Panc1 (cell line): ENCODE measurements around the gene WNT10A. TPM values are rescaled to one million over a fixed set of nuclear protein-coding genes. Genes with fewer than 3 reads are reported as not detected.

Experiments
- ATAC-seq: fragments of 200-7000 bp; cut with Tn5 transposase; 2 replicates; pipeline ENCODE4 v1.9.1; 2020; ENCODE audit warnings: mild to moderate bottlenecking, moderate library complexity
- BruUV-seq: library from RNA; stranded (reverse); fragments of 400-500 nt; replicated peaks from 2 replicates; lab custom pipeline; 2021; lab: Mats Ljungman, UMichigan
- CTCF ChIA-PET: fragments of 300-600 bp; sonication (Branson Sonifier 250); formaldehyde crosslinking; loops from one replicate; lab custom pipeline; 2022; ENCODE audit warnings: antibody characterized with exemption; lab: Charles Lee
- POLR2A ChIA-PET: fragments of 300-600 bp; sonication (Branson Sonifier 250); formaldehyde crosslinking; loops from one replicate; lab custom pipeline; 2022; ENCODE audit warnings: antibody characterized with exemption; lab: Charles Lee
- DNase-seq: peaks from one replicate; pipeline ENCODE4 v3.0.0-alpha.2; 2010; ENCODE audit warnings: low read depth, low spot score
- H3K27ac ChIP-seq: 2 replicates; pipeline ENCODE4 v1.5.1; 2011; ENCODE audit warnings: mild to moderate bottlenecking, low read length, inconsistent platforms
- H3K27me3 ChIP-seq: fragments of 200-500 bp; sonication (Bioruptor generic); 2 replicates; pipeline ENCODE4 v1.6.0; 2014; ENCODE audit warnings: low read length, inconsistent platforms; ENCODE audit not compliant: control insufficient read depth, insufficient read depth
- H3K36me3 ChIP-seq: fragments of 200-500 bp; sonication (Bioruptor generic); 2 replicates; pipeline ENCODE4 v1.5.1; 2014; ENCODE audit warnings: inconsistent platforms, mild to moderate bottlenecking, low read length, moderate library complexity; ENCODE audit not compliant: control insufficient read depth, insufficient read depth
- H3K4me1 ChIP-seq: 2 replicates; pipeline ENCODE4 v1.5.1; 2011; ENCODE audit warnings: inconsistent platforms, mild to moderate bottlenecking, low read length, moderate library complexity; ENCODE audit not compliant: control insufficient read depth, insufficient read depth
- H3K4me3 ChIP-seq, 2 experiments: 2 replicates each; pipeline ENCODE4 v1.5.1; 2011 to 2012; ENCODE audit warnings: low read depth in 2 of 2, low read length in 2 of 2, mild to moderate bottlenecking in 2 of 2, inconsistent platforms in 1 of 2, moderate library complexity in 1 of 2
- H3K9me3 ChIP-seq: fragments of 200-500 bp; sonication (Bioruptor generic); 2 replicates; pipeline ENCODE4 v1.5.1; 2014; ENCODE audit warnings: low read depth, mild to moderate bottlenecking, inconsistent platforms, low read length, moderate library complexity; ENCODE audit not compliant: control insufficient read depth, insufficient read depth
- POLR2AphosphoS5 ChIP-seq: IDR thresholded peaks from 2 replicates; pipeline ENCODE4 v1.6.1; 2012; ENCODE audit warnings: mild to moderate bottlenecking, low read depth, low read length, moderate library complexity
- SIN3A ChIP-seq: IDR thresholded peaks from 2 replicates; pipeline ENCODE4 v1.6.1; 2012; ENCODE audit warnings: low read depth, mild to moderate bottlenecking, low read length, moderate library complexity, borderline replicate concordance; ENCODE audit not compliant: insufficient read depth
- TCF7L2 ChIP-seq: IDR thresholded peaks from 2 replicates; pipeline ENCODE4 v1.6.1; 2011; ENCODE audit warnings: mild to moderate bottlenecking, low read depth, low read length, inconsistent platforms
- in situ Hi-C: cut with HindIII; loops from 2 replicates; pipeline ENCODE4 v1.10.0; 2016; ENCODE audit warnings: low sequenced_read_pairs, low pct_unique_long_range_greater_than_20kb
- intact Hi-C: fragments of 100-400 bp; cut with micrococcal nuclease; formaldehyde crosslinking; loops from one replicate; pipeline ENCODE4 v1.10.0; 2022; ENCODE audit not compliant: unreplicated experiment
- total RNA-seq: library from RNA; stranded (reverse); gene quantifications from one replicate; pipeline ENCODE4 v1.2.1, GENCODE V29; 2021; ENCODE audit not compliant: unreplicated experiment
- TF ChIP-seq, protein P1 (sequence below): fragments of 450-650 bp; IDR thresholded peaks from 2 replicates; pipeline ENCODE4 v1.5.1; 2017; ENCODE audit warnings: mild to moderate bottlenecking
- TF ChIP-seq, protein P2 (sequence below), 2 experiments: IDR thresholded peaks; 2 replicates each; pipeline ENCODE4 v1.6.1; 2011 to 2012; ENCODE audit warnings: low read depth in 2 of 2, control low read depth in 1 of 2, low read length in 1 of 2, mild to moderate bottlenecking in 1 of 2, moderate library complexity in 1 of 2; ENCODE audit not compliant: insufficient read depth in 1 of 2

Gene WNT10A
- total RNA-seq, 1 experiment from 2014 or later: 9.2 TPM

DNA sequence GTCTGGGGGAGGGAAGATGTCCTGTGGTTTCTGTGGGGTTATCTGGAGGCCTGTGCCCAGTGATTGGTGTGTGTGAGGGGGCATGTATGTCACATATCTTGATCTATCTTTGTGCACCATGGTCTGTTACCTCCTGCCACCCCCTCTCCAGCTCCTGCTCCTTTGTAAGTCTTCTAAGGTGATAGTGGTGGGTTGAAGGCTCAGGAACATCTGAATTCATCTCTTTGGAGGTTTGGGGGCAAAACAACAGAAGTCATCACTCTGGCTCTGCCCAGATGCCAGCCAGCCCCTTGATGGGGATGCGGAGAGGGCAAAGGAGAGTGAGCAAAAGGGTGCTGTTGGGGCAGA is 23.8 kb upstream of the WNT10A start:
- TF ChIP-seq POLR2AphosphoS5: no peak
- TF ChIP-seq, protein P1, sequence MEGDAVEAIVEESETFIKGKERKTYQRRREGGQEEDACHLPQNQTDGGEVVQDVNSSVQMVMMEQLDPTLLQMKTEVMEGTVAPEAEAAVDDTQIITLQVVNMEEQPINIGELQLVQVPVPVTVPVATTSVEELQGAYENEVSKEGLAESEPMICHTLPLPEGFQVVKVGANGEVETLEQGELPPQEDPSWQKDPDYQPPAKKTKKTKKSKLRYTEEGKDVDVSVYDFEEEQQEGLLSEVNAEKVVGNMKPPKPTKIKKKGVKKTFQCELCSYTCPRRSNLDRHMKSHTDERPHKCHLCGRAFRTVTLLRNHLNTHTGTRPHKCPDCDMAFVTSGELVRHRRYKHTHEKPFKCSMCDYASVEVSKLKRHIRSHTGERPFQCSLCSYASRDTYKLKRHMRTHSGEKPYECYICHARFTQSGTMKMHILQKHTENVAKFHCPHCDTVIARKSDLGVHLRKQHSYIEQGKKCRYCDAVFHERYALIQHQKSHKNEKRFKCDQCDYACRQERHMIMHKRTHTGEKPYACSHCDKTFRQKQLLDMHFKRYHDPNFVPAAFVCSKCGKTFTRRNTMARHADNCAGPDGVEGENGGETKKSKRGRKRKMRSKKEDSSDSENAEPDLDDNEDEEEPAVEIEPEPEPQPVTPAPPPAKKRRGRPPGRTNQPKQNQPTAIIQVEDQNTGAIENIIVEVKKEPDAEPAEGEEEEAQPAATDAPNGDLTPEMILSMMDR: no peak
- no peak for TF ChIP-seq SIN3A
- TF ChIP-seq TCF7L2: no peak
- TF ChIP-seq, protein P2, sequence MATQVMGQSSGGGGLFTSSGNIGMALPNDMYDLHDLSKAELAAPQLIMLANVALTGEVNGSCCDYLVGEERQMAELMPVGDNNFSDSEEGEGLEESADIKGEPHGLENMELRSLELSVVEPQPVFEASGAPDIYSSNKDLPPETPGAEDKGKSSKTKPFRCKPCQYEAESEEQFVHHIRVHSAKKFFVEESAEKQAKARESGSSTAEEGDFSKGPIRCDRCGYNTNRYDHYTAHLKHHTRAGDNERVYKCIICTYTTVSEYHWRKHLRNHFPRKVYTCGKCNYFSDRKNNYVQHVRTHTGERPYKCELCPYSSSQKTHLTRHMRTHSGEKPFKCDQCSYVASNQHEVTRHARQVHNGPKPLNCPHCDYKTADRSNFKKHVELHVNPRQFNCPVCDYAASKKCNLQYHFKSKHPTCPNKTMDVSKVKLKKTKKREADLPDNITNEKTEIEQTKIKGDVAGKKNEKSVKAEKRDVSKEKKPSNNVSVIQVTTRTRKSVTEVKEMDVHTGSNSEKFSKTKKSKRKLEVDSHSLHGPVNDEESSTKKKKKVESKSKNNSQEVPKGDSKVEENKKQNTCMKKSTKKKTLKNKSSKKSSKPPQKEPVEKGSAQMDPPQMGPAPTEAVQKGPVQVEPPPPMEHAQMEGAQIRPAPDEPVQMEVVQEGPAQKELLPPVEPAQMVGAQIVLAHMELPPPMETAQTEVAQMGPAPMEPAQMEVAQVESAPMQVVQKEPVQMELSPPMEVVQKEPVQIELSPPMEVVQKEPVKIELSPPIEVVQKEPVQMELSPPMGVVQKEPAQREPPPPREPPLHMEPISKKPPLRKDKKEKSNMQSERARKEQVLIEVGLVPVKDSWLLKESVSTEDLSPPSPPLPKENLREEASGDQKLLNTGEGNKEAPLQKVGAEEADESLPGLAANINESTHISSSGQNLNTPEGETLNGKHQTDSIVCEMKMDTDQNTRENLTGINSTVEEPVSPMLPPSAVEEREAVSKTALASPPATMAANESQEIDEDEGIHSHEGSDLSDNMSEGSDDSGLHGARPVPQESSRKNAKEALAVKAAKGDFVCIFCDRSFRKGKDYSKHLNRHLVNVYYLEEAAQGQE (IDR thresholded peaks at IDR 0.05; ENCODE audit: insufficient read depth in 1 of 2, low read depth in 2 of 2, low read length in 1 of 2): no peak
- Histone ChIP-seq H3K36me3 (no peaks in the 10 kb centered on the region), H3K9me3 (no peaks in the 10 kb centered on the region), H3K27ac (peak overlapping the region; percentile 25; the same call in 1 of the 2 replicates), H3K27me3 (peaks cover 10% of the 10 kb centered on the region), H3K4me1 (peaks cover 21% of the 10 kb centered on the region), H3K4me3 (no peak overlapping the region)
- intact Hi-C loops: loop anchor here (10.0 kb wide), 1 partner anchor 298 kb away; no protein-coding TSS in a partner anchor
- ATAC-seq: no peak
- ChIA-PET POLR2A (interaction anchor here (0.7 kb wide), 1 partner anchor 383 kb away, joined by 3 read pairs; no protein-coding TSS in a partner anchor), CTCF (interaction anchor here (0.6 kb wide), 2 partner anchors 43 to 230 kb away, joined by 3 to 5 read pairs; no protein-coding TSS in a partner anchor)
- no peak for DNase-seq
- in situ Hi-C loops: no loop called here
- BruUV-seq: no TSS peak

DNA sequence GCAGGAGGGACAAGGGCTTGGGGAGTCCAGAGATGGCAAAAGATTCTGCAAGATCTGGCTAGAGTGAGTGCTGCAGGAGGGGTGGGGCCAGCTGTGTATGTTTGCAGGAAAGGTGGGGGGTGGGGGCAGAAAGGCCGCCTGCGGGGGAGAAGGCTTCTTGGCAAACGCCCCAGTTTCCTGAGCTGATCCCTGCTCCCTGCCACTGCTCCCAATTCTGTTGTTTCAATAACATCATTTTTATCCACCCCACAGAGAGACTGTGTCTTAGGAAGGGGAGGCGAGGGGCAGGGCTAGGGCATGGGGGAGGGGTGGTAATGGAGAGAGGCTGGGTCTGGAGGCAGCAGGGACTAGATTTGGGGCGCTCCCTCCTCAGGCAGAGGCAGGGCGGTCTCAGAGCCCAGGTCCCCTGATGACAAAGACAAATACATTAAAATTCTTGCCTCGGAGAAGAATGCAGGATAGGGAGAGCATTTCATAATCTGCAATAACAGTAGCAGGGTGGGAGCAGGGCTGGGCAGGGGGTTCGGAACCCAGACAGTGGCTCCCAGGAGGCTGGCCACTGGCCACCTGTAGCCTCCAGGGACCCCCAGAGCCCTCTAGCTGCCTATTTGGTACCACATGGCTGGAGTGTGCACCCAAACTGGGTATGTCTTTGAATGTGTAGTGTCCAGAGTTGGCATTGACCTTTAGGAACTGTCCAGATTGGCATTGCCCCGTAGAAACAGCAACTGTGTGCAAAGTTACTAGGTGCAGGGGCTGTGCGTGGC is 23.1 kb upstream of the WNT10A start:
- TF ChIP-seq, protein P2 (IDR thresholded peaks at IDR 0.05; ENCODE audit: insufficient read depth in 1 of 2, low read depth in 2 of 2, low read length in 1 of 2): no peak
- TF ChIP-seq, protein P1: no peak
- CTCF ChIA-PET: interaction anchor here (0.6 to 1.2 kb wide), 4 partner anchors 10 to 229 kb away, joined by 3 to 6 read pairs (median 4); no protein-coding TSS in a partner anchor
- in situ Hi-C loops (no loop called here), intact Hi-C loops (loop anchor here (10.0 kb wide), 1 partner anchor 297 kb away; no protein-coding TSS in a partner anchor)
- no TSS peak for BruUV-seq
- Histone ChIP-seq H3K9me3 (no peaks in the 10 kb centered on the region), H3K4me3 (no peak overlapping the region), H3K4me1 (peaks cover 21% of the 10 kb centered on the region), H3K27me3 (peaks cover 10% of the 10 kb centered on the region), H3K27ac (no peak overlapping the region), H3K36me3 (no peaks in the 10 kb centered on the region)
- POLR2A ChIA-PET: no interaction called here
- ATAC-seq: peak; percentile 42; the same call in 1 of the 2 replicates
- DNase-seq: no peak
